ENCODE results near the gene ANO7. TPM values are rescaled to one million over a fixed set of nuclear protein-coding genes. Genes with fewer than 3 reads are reported as not detected.

ANO7 gene
- total RNA-seq, 1 donor from 2014 or later, result 2.8 TPM

GRCh38 chr2:241163601-241164118 is 24.8 kb upstream of the ANO7 start:
- DNase-seq (ENCODE audit: low read depth), result no peak
- no peak overlapping the region for H3K4me3 ChIP-seq (ENCODE audit: low read depth, low read length)
- no peak for TF ChIP-seq CTCF (conservative IDR thresholded peaks at IDR 0.05; ENCODE audit: low read depth, low read length)

- no peak for DNase-seq (ENCODE audit: low read depth)
- TF ChIP-seq CTCF (conservative IDR thresholded peaks at IDR 0.05; ENCODE audit: low read depth, low read length), result no peak
- H3K4me3 ChIP-seq (ENCODE audit: low read depth, low read length), result no peak overlapping the region
Observed at GRCh38 chr2:241168366-241168765, 20.1 kb upstream of the ANO7 start.

- no peak overlapping the region for H3K4me3 ChIP-seq (ENCODE audit: low read depth, low read length)
- DNase-seq (ENCODE audit: low read depth), result no peak
- TF ChIP-seq CTCF (conservative IDR thresholded peaks at IDR 0.05; ENCODE audit: low read depth, low read length), result no peak
Observed at GRCh38 chr2:241173557-241173956, 14.9 kb upstream of the ANO7 start.

GRCh38 chr2:241177526-241178334 is 10.7 kb upstream of the ANO7 start:
- no peak for TF ChIP-seq CTCF (conservative IDR thresholded peaks at IDR 0.05; ENCODE audit: low read depth, low read length)
- DNase-seq (ENCODE audit: low read depth), result no peak
- H3K4me3 ChIP-seq (ENCODE audit: low read depth, low read length), result no peak overlapping the region

- no peak for DNase-seq (ENCODE audit: low read depth)
- H3K4me3 ChIP-seq (ENCODE audit: low read depth, low read length), result no peak overlapping the region
- no peak for TF ChIP-seq CTCF (conservative IDR thresholded peaks at IDR 0.05; ENCODE audit: low read depth, low read length)
Observed at GRCh38 chr2:241178961-241179360, 9.5 kb upstream of the ANO7 start.

- DNase-seq (ENCODE audit: low read depth), result no peak
- no peak overlapping the region for H3K4me3 ChIP-seq (ENCODE audit: low read depth, low read length)
- TF ChIP-seq CTCF (conservative IDR thresholded peaks at IDR 0.05; ENCODE audit: low read depth, low read length), result no peak
Observed at GRCh38 chr2:241179899-241180298, 8.6 kb upstream of the ANO7 start.

GRCh38 chr2:241180495-241180894 is 8.0 kb upstream of the ANO7 start:
- H3K4me3 ChIP-seq (ENCODE audit: low read depth, low read length), result no peak overlapping the region
- no peak for TF ChIP-seq CTCF (conservative IDR thresholded peaks at IDR 0.05; ENCODE audit: low read depth, low read length)
- no peak for DNase-seq (ENCODE audit: low read depth)
